IMR-90 (cell line): ENCODE data around the gene PLD4. TPM values are rescaled to one million over a fixed set of nuclear protein-coding genes. Genes with fewer than 3 reads are reported as not detected.
A peak's percentile ranks its signal among the peaks of the same experiment; 100 is the strongest.

Source experiments
- ATAC-seq: fragments of 200-7000 bp; cut with Tn5 transposase; 2 replicates; pipeline ENCODE4 v1.9.1; 2020; ENCODE audit warnings: low read depth, mild to moderate bottlenecking, moderate library complexity
- BruUV-seq: library from RNA; stranded (reverse); fragments of 400-500 nt; replicated peaks from 2 replicates; lab custom pipeline; 2021; lab: Mats Ljungman, UMichigan
- CTCF ChIA-PET: fragments of 300-600 bp; formaldehyde crosslinking; extraction: SDS; loops from one replicate; lab custom pipeline; 2021; ENCODE audit warnings: antibody characterized with exemption; lab: Yijun Ruan, JAX
- POLR2A ChIA-PET: fragments of 300-600 bp; sonication (Branson Sonifier 250); formaldehyde crosslinking; loops from one replicate; lab custom pipeline; 2022; ENCODE audit warnings: antibody characterized with exemption; ENCODE audit not compliant: unreplicated experiment; lab: Charles Lee
- DNase-seq: peaks from one replicate; pipeline ENCODE4 v3.0.0; 2013
- H2AFZ ChIP-seq: replicated peaks from 2 replicates; pipeline ENCODE3; 2013; ENCODE audit warnings: low read length, mild to moderate bottlenecking; ENCODE audit not compliant: poor library complexity
- H2AK5ac ChIP-seq: 2 replicates; pipeline ENCODE4 v1.6.1; 2013; ENCODE audit warnings: low read depth, low read length, inconsistent platforms
- H2AK9ac ChIP-seq: replicated peaks from 2 replicates; pipeline ENCODE3; 2013; ENCODE audit warnings: mild to moderate bottlenecking, low read depth, low read length, moderate library complexity; ENCODE audit not compliant: poor library complexity
- H2BK120ac ChIP-seq: 2 replicates; pipeline ENCODE4 v1.6.1; 2013; ENCODE audit warnings: low read depth, low read length, inconsistent platforms
- H2BK15ac ChIP-seq: 3 replicates; pipeline ENCODE4 v1.6.1; 2013; ENCODE audit warnings: low read depth, low read length, inconsistent platforms
- H2BK20ac ChIP-seq: 2 replicates; pipeline ENCODE4 v1.6.1; 2013; ENCODE audit warnings: low read depth, mild to moderate bottlenecking, inconsistent platforms, low read length, moderate library complexity
- H2BK5ac ChIP-seq: 2 replicates; pipeline ENCODE4 v1.6.1; 2013; ENCODE audit warnings: mild to moderate bottlenecking, low read depth, low read length, inconsistent platforms; ENCODE audit not compliant: poor library complexity, severe bottlenecking
- H3K14ac ChIP-seq: replicated peaks from 2 replicates; pipeline ENCODE4 v1.6.1; 2013; ENCODE audit warnings: low read depth, low read length, inconsistent platforms
- H3K18ac ChIP-seq: 2 replicates; pipeline ENCODE4 v1.6.1; 2013; ENCODE audit warnings: low read depth, low read length, control low read depth
- H3K23ac ChIP-seq: 2 replicates; pipeline ENCODE4 v1.6.1; 2013; ENCODE audit warnings: low read depth, low read length, inconsistent platforms
- H3K27ac ChIP-seq: 2 replicates; pipeline ENCODE4 v1.5.1; 2013; ENCODE audit warnings: mild to moderate bottlenecking, control low read depth, low read length; ENCODE audit not compliant: insufficient read depth
- H3K27me3 ChIP-seq: 2 replicates; pipeline ENCODE4 v1.6.1; 2013; ENCODE audit warnings: low read length; ENCODE audit not compliant: control insufficient read depth, insufficient read depth
- H3K36me3 ChIP-seq: 2 replicates; pipeline ENCODE4 v1.6.1; 2013; ENCODE audit warnings: low read length, mixed read lengths; ENCODE audit not compliant: control insufficient read depth, insufficient read depth
- H3K4ac ChIP-seq: 2 replicates; pipeline ENCODE4 v1.6.1; 2013; ENCODE audit warnings: low read depth, low read length, inconsistent platforms
- H3K4me1 ChIP-seq: 2 replicates; pipeline ENCODE4 v1.6.1; 2013; ENCODE audit warnings: low read length, mixed read lengths; ENCODE audit not compliant: control insufficient read depth, insufficient read depth
- H3K4me2 ChIP-seq: 2 replicates; pipeline ENCODE4 v1.6.1; 2013; ENCODE audit warnings: low read depth, mild to moderate bottlenecking, control low read depth, low read length, moderate library complexity
- H3K4me3 ChIP-seq: 2 replicates; pipeline ENCODE4 v1.5.1; 2013; ENCODE audit warnings: low read depth, mild to moderate bottlenecking, control low read depth, low read length, moderate library complexity; ENCODE audit not compliant: insufficient read depth
- H3K56ac ChIP-seq: 2 replicates; pipeline ENCODE4 v1.6.1; 2013; ENCODE audit warnings: low read length, inconsistent platforms; ENCODE audit not compliant: insufficient read depth; ENCODE audit errors: extremely low read depth
- H3K79me1 ChIP-seq, 2 experiments: 2 replicates each; pipeline ENCODE4 v1.6.1; 2013; ENCODE audit warnings: low read length in 2 of 2, inconsistent platforms in 1 of 2, low read depth in 1 of 2
- H3K9ac ChIP-seq: 2 replicates; pipeline ENCODE4 v1.6.1; 2013; ENCODE audit warnings: low read depth, low read length, control low read depth
- H3K9me1 ChIP-seq: 2 replicates; pipeline ENCODE4 v1.6.1; 2013; ENCODE audit warnings: low read length, inconsistent platforms; ENCODE audit not compliant: insufficient read depth
- H3K9me3 ChIP-seq: 2 replicates; pipeline ENCODE4 v1.6.1; 2013; ENCODE audit warnings: low read length; ENCODE audit not compliant: control insufficient read depth, insufficient read depth
- H4K20me1 ChIP-seq: 2 replicates; pipeline ENCODE4 v1.6.1; 2013; ENCODE audit warnings: low read length, inconsistent platforms; ENCODE audit not compliant: insufficient read depth
- H4K5ac ChIP-seq: 2 replicates; pipeline ENCODE4 v1.6.1; 2013; ENCODE audit warnings: mild to moderate bottlenecking, low read depth, low read length, control low read depth
- H4K8ac ChIP-seq, 2 experiments: 2 replicates each; pipeline ENCODE4 v1.6.1; 2013; ENCODE audit warnings: low read depth in 2 of 2, low read length in 2 of 2, control low read depth in 1 of 2, inconsistent platforms in 1 of 2
- H4K91ac ChIP-seq: 2 replicates; pipeline ENCODE4 v1.6.1; 2013; ENCODE audit warnings: low read depth, low read length, inconsistent platforms; ENCODE audit not compliant: insufficient read depth
- ELK1 ChIP-seq: fragments of 150-350 bp; IDR thresholded peaks from 2 replicates; pipeline ENCODE4 v1.6.1; 2016; ENCODE audit warnings: low read depth, mild to moderate bottlenecking, low read length, moderate library complexity, borderline replicate concordance
- NFE2L2 ChIP-seq: fragments of 150-350 bp; IDR thresholded peaks from 2 replicates; pipeline ENCODE4 v1.6.1; 2016; ENCODE audit warnings: low read depth, mild to moderate bottlenecking, low read length
- RAD21 ChIP-seq: IDR thresholded peaks from 2 replicates; pipeline ENCODE4 v1.6.1; 2012; ENCODE audit warnings: low read length, improper control_type of control experiment
- RCOR1 ChIP-seq: IDR thresholded peaks from 2 replicates; pipeline ENCODE4 v1.6.1; 2012; ENCODE audit warnings: mild to moderate bottlenecking, low read length, improper control_type of control experiment; ENCODE audit not compliant: insufficient replicate concordance
- WGBS, 2 experiments: methylation state at CpG; one replicate each; pipeline versions ENCODE4 v1.1.5 to v1.1.7; 2013; ENCODE audit warnings: missing lambda C conversion rate in 2 of 2; ENCODE audit not compliant: insufficient read length in 1 of 2; ENCODE audit errors: extremely low coverage in 2 of 2; 5-methylcytosine and 5-hydroxymethylcytosine counted together
- dilution Hi-C: fragments of 300-500 bp; cut with HindIII; formaldehyde crosslinking; loops from one replicate; pipeline ENCODE4 v1.14.3; 2018; ENCODE audit warnings: low sequenced_read_pairs; ENCODE audit not compliant: unreplicated experiment
- in situ Hi-C: fragments of 300-500 bp; cut with MboI; formaldehyde crosslinking; loops from 3 replicates; pipeline ENCODE4 v1.14.3; 2019; ENCODE audit warnings: low sequenced_read_pairs, inconsistent platforms, mixed read lengths
- intact Hi-C: fragments of 100-400 bp; cut with micrococcal nuclease; formaldehyde crosslinking; loops from 2 replicates; pipeline ENCODE4 v1.10.0; 2022
- polyA plus RNA-seq, 3 experiments: library from polyadenylated mRNA; depleted of rRNA; stranded (reverse); fragments of >200 nt; gene quantifications; 2 replicates each; pipeline ENCODE4 v1.2.3, GENCODE V29; 2012; ENCODE audit warnings: low replicate concordance in 1 of 3
- total RNA-seq: library from RNA; depleted of rRNA; stranded (reverse); fragments of >200 nt; gene quantifications from 2 replicates; pipeline ENCODE4 v1.2.3, GENCODE V29; 2012
- TF ChIP-seq, protein P1 (sequence below): conservative IDR thresholded peaks from 2 replicates; pipeline ENCODE4 v1.5.1; 2012; ENCODE audit warnings: mild to moderate bottlenecking, low read depth, low read length, improper control_type of control experiment

The PLD4 gene
- total and polyA plus RNA-seq, 2 of the 4 experiments (the other 2 are of a cell fraction), result 0.05 TPM; not detected in 1

- no peaks in the 10 kb centered on the region for H3K36me3 ChIP-seq
- H2BK15ac ChIP-seq, result no peak overlapping the region
- BruUV-seq, result no TSS peak
- H4K91ac ChIP-seq, result no peak overlapping the region
- ChIA-PET CTCF (no interaction called here), POLR2A (no interaction called here)
- no peak for TF ChIP-seq NFE2L2
- no peak for TF ChIP-seq RCOR1
- TF ChIP-seq ELK1, result no peak
- TF ChIP-seq, protein P1, sequence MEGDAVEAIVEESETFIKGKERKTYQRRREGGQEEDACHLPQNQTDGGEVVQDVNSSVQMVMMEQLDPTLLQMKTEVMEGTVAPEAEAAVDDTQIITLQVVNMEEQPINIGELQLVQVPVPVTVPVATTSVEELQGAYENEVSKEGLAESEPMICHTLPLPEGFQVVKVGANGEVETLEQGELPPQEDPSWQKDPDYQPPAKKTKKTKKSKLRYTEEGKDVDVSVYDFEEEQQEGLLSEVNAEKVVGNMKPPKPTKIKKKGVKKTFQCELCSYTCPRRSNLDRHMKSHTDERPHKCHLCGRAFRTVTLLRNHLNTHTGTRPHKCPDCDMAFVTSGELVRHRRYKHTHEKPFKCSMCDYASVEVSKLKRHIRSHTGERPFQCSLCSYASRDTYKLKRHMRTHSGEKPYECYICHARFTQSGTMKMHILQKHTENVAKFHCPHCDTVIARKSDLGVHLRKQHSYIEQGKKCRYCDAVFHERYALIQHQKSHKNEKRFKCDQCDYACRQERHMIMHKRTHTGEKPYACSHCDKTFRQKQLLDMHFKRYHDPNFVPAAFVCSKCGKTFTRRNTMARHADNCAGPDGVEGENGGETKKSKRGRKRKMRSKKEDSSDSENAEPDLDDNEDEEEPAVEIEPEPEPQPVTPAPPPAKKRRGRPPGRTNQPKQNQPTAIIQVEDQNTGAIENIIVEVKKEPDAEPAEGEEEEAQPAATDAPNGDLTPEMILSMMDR, result no peak
- no peak for TF ChIP-seq RAD21
- dilution Hi-C loops (no loop called here), in situ Hi-C loops (no loop called here), intact Hi-C loops (no loop called here)
- 0 out of 2 replicates have a peak, but pooled peaks cover 5% of the 10 kb centered on the region for H3K9me1 ChIP-seq
- no peak overlapping the region for H3K27ac ChIP-seq
- H3K14ac ChIP-seq, result no peak overlapping the region
- no peak overlapping the region for H3K23ac ChIP-seq
- no peak overlapping the region for H4K8ac ChIP-seq
- peak overlapping the region; percentile 65 for H2AK9ac ChIP-seq
- no peaks in the 10 kb centered on the region for H3K9me3 ChIP-seq
- H3K56ac ChIP-seq, result no peak overlapping the region
- H3K4me2 ChIP-seq, result no peak overlapping the region
- H2BK5ac ChIP-seq, result no peak overlapping the region
- DNase-seq, result no peak
- H2AFZ ChIP-seq, result peak overlapping the region; percentile 56
- H3K9ac ChIP-seq, result no peak overlapping the region
- no peak overlapping the region for H3K18ac ChIP-seq
- H3K4ac ChIP-seq, result no peak overlapping the region
- no peak overlapping the region for H2BK120ac ChIP-seq
- no peak overlapping the region for H2AK5ac ChIP-seq
- WGBS, 2 experiments, result 66% methylated on average over 7 of the region's 17 CpGs; no CpG with 5 or more reads in 1 of the 2 experiments
- H4K5ac ChIP-seq, result no peak overlapping the region
- no peak overlapping the region for H3K4me3 ChIP-seq
- no peak overlapping the region for H2BK20ac ChIP-seq
- peaks cover 12% of the 10 kb centered on the region; the same call in 1 of the 2 replicates for H3K4me1 ChIP-seq
- no peak for ATAC-seq
- peaks cover 4% of the 10 kb centered on the region; the same call in 1 of the 2 replicates for H4K20me1 ChIP-seq
- H3K27me3 ChIP-seq, result no peaks in the 10 kb centered on the region
- peaks cover 0 to 7% of the 10 kb centered on the region in 2 experiments; a peak in 1 of 4 replicates for H3K79me1 ChIP-seq
Observed at GRCh38 chr14:104981699-104982541, 57.2 kb downstream of the PLD4 start.
